Gastrocnemius medialis (tissue), 4 donors: ENCODE results near the gene AMBP.

Experiments used
- CTCF ChIP-seq, 5 experiments: fragments of 450-650 bp in 3 of 5; fragments of 200-600 bp in 2 of 5; sonication (generic) in 2 of 5; IDR thresholded peaks in 4 of 5; conservative IDR thresholded peaks in 1 of 5; 1 replicate in 4 of 5; 2 replicates in 1 of 5; pipeline ENCODE4 v1.5.1; 2016 to 2019; ENCODE audit warnings: antibody characterized with exemption in 5 of 5, mild to moderate bottlenecking in 3 of 5, moderate library complexity in 3 of 5
- POLR2A ChIP-seq, 2 donors: fragments of 450-650 bp; IDR thresholded peaks; one replicate each; pipeline ENCODE4 v1.6.1; 2017; ENCODE audit warnings: antibody characterized with exemption in 2 of 2, mild to moderate bottlenecking in 2 of 2, moderate library complexity in 2 of 2

GRCh38 chr9:114016629-114017423 lies 61.3 kb downstream of the AMBP start:
- TF ChIP-seq CTCF (IDR thresholded peaks at IDR 0.05 in 4 of 5, conservative IDR thresholded peaks at IDR 0.05 in 1 of 5) = no peak
- no peak for TF ChIP-seq POLR2A (IDR thresholded peaks at IDR 0.05)
